GM19397 (cell line): Measurements from ENCODE around the gene LARP4.
"Not testable (repeated sequence)": the region's sequence is repeated elsewhere in the genome, so short reads cannot be mapped to it uniquely, and the experiment has no call there.

ENCODE experiments used
- ATAC-seq: cut with Tn5 transposase; IDR thresholded peaks from one replicate; pipeline ENCODE4 v1.9.1; 2021; ENCODE audit warnings: mild to moderate bottlenecking, moderate library complexity; ENCODE audit not compliant: unreplicated experiment

The LARP4 gene

GRCh38 chr12:50400104-50400637 is 514 bp upstream of the LARP4 start:
- no peak for ATAC-seq

GRCh38 chr12:50401500-50402081 is 906 bp downstream of the LARP4 start:
- ATAC-seq = no peak

- ATAC-seq = no peak
Observed at GRCh38 chr12:50402264-50403000, 1.7 kb downstream of the LARP4 start.

DNA sequence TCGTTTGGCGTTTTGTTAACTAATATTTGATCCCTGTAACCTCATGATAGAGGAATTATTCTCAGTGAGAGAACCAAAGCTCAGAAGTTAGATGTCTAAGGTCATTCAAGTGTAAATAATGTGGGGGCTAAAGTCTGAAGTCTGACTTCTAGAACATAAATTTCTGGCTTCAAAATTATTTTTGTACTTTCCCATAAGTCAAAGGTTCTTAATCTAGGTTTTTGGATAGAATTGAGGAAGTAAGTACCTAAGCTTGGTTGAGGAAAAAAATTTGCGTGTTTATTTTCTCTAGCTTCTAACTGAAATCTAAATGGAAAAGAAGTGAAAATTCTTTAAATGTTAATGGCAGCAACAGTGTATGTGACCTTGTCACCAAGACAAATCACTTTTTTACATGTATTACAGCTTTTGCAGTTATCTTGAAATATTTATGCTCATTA is 2.3 kb downstream of the LARP4 start:
- no peak for ATAC-seq

DNA sequence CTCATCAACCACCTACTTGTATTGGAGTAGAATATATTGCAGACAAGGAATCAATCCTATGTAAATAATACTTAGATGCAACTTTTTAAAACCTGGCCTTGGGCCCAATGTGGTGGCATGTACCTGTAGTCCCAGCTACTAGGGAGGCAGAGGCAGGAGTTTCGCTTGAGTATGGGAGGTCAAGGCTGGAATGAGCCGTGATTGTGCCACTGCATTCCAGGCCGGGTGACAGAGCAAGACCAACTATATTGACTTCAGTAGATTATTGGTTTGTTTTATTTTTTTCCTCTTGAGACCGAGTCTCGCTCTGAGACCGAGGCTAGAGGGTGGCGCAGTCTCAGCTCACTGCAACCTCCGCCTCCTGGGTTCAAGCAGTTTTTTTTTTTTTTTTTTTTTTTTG is 3.6 kb downstream of the LARP4 start:
- no peak for ATAC-seq

- no peak for ATAC-seq
Observed at GRCh38 chr12:50411051-50411660, 10.5 kb downstream of the LARP4 start.

DNA sequence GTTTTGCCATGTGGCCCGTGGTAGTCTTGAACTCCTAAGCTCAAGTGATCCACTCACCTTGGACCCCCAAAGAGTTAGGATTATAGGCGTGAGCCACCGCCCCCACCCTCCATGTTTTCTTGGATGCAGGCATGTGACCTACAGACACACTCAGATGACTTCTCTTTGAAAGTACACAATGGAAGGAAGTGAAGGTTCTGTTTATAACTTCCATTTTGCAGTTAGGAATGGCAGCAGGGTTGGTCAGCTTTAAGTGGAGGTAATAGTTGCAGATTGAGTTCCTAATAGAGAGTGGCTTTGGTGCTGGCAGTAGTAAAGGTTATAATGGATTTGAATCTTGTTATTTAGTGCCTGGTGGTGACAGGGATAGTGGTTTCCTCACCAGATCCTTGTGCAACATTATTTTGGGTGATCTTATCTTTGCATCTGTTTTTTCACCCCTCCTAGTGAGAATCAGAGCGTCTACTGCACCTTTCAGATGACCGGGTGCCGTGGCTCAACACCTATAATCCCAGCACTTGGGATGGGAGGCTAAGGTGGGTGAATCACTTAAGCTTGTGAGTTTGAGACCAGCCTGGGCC is 15.3 kb downstream of the LARP4 start:
- ATAC-seq = no peak

DNA sequence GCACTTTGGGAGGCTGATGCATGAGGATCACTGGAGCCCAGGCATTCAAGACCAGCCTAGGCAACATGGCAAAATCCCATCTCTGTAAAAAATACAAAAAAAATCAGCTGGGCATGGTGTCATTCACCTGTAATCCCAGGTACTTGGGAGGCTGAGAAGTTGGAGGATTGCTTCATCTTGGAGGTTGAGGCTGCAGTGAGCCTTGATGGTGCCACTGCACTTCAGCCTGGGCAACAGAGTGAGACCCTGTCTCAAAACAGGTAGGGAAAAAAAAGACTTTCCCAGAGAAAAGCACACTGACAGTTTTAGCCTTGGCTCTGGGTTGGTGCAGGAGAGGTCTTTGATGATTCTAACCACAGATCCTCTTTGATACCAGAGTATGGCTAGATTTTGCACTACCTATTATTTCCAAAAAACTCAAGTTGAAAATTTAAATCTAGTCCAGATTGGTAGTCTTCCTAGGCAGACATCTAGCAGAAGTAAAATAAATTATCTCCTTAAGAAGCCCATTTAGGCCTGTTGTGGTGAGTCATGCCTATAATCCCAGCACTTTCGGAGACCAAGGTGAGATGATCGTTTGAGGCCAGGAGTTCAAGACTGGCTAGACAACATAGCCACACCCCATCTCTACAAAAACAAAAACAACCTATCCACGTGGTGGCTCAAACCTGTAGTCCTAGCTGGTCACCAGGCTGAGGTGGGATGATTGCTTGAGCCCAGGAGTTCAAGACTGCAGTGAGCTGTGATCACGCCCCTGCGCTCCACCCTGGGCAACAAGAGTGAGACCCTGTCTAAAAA is 18.6 kb downstream of the LARP4 start:
- no peak for ATAC-seq

DNA sequence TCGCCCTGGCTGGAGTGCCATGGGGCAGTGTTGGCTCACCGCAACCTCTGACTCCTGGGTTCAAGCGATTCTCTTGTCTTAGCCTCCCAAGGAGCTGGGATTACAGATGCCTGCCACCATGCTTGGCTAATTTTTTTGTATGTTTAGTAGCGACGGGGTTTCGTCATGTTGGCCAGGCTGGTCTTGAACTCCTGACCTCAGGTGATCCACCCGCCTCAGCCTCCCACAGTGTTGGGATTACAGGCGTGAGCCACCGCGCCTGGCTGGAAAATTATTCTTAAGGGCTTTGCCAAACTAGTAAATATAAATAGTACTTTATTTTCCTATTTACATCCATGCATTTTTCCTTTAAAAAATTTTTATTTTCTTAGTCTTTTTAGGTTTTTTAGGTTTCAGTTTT is 22.2 kb downstream of the LARP4 start:
- not testable (repeated sequence) for ATAC-seq

GRCh38 chr12:50423342-50423741 is 22.7 kb downstream of the LARP4 start:
- not testable (repeated sequence) for ATAC-seq

GRCh38 chr12:50425589-50426258 is 25.0 kb downstream of the LARP4 start:
- no peak for ATAC-seq

GRCh38 chr12:50431656-50432055 is 31.0 kb downstream of the LARP4 start:
- not testable (repeated sequence) for ATAC-seq

DNA sequence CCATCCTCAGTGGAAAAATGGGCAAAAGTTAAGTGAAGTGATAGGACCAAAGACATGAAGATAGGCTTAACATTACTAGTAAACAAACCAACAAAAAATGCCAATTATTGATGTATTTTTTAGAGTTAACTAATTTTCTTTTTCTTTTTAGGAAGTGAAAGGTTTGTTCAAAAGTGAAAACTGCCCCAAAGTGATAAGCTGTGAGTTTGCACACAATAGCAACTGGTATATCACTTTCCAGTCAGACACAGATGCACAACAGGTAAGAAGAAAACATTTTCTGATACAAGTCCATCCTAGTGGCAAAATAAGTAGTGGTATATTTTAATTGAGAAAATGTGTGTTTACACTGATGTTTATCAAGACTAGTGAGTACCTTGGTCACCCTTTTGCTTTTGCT is 39.6 kb downstream of the LARP4 start:
- no peak for ATAC-seq

DNA sequence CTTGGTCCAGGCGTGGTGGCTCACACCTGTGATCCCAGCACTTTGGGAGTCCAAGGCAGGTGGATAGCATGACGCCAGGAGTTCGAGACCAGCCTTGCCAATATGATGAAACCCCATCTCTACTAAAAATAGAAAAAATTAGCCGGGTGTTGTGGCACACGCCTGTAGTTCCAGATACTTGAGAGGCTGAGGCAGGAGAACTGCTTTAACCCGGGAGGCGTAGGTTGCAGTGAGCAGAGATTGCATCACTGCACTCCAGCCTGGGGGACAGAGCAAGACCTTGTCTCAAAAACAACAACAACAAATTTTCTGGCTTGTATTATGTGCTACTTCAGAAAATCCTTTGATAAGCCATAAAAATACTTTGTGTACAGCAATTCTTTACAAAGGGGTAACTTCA is 41.1 kb downstream of the LARP4 start:
- ATAC-seq = no peak

GRCh38 chr12:50442178-50442908 is 41.7 kb downstream of the LARP4 start:
- no peak for ATAC-seq

GRCh38 chr12:50449671-50450070 is 49.0 kb downstream of the LARP4 start:
- ATAC-seq = not testable (repeated sequence)

GRCh38 chr12:50452795-50453194 is 52.1 kb downstream of the LARP4 start:
- ATAC-seq = no peak

- no peak for ATAC-seq
Observed at GRCh38 chr12:50453872-50454271, 53.2 kb downstream of the LARP4 start.

DNA sequence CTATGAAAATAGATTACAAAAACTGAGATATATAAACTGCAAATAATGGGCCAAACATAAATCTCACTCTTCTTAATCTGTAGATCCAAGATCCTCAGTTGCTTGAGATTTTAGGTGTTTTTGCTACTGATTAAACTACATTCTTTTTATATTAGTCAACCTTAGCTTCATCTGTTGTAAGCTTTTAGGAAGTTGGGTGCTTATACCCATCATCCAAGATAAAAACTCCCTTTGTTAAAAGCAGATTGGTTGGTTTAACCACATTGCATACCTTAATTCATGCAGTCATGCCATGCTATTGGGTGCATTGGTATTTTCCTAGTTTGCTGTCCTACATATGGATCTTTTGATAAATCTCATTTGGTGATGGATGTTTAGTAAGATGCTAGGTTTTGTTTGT is 57.9 kb downstream of the LARP4 start:
- ATAC-seq = no peak

- ATAC-seq = no peak
Observed at GRCh38 chr12:50467439-50467838, 66.8 kb downstream of the LARP4 start.
